ENCODE measurements around the gene OR8B3.

OR8B3 gene

DNA sequence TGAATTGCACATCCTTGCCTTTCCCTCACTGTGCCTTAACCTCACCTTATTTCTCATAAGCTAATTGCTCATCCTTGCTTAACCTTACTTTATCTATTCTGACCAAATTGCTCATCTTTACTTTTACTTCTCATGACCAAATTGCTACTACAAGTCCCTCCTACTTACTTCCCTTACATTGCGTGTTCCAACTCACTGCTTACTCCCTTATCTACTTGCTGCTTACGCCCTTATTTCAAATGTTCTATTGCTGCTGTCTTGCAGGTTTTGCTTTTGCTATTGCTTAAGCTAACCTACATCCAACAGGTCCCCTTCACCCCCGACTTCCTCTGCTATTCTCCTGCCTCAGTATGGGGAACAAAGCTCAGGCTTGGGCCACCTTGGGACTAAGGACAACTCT is 22.5 kb downstream of the OR8B3 start:
- DNase-seq (ENCODE audit: low read depth in 2 of 2), result no peak

- DNase-seq (ENCODE audit: low read depth in 2 of 2), result no peak
These were observed 39.3 kb downstream of the OR8B3 start for GRCh38 chr11:124359566-124359965.

- DNase-seq (ENCODE audit: low read depth in 2 of 2), result no peak
These were observed 52.4 kb downstream of the OR8B3 start for GRCh38 chr11:124346311-124346955.

Data from stimulated activated CD8-positive, alpha-beta memory T cell treated with anti-CD3 and anti-CD28 coated beads, Interleukin-15, amount 100 ng/mL, for 4 hours (primary cell).